ENCODE data around the gene LINGO4. TPM values are rescaled to one million over a fixed set of nuclear protein-coding genes. Genes with fewer than 3 reads are reported as not detected.
"Not testable (repeated sequence)": the region's sequence is repeated elsewhere in the genome, so short reads cannot be mapped to it uniquely, and the experiment has no call there.

Gene LINGO4
- total and polyA plus RNA-seq, 2 donors (not counting 1 experiment from before 2014, with no cell fraction given) = not detected

DNA sequence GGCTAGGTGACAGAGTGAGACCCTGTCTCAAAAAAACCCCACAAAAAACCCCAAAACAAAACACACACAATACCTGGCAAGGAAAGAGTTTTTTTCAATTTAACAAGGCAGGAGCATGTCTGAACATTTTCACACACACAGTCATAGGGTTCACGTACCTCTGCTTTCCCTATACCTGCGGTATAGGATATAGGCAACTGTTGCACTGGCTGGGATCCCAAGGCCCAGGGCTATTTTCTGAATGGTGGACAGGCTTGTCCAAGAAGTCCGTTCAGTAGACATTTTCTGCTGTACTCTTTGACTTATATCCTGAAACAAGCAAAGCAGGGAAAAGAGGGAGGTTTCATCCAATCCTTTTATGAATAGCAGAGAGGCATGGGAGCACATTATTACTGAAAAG is 22.5 kb downstream of the LINGO4 start:
- Histone ChIP-seq H3K79me2 (ENCODE audit: control insufficient read depth, insufficient read depth, low read length) (no peaks in the 10 kb centered on the region), H3K27me3 (ENCODE audit: control insufficient read depth, insufficient read depth, low read length) (peaks cover 6% of the 10 kb centered on the region), H2AFZ (ENCODE audit: low read length) (no peak overlapping the region), H3K4me1 (ENCODE audit: control insufficient read depth, extremely low read depth, insufficient read depth, low read length) (no peaks in the 10 kb centered on the region), H3K4me2 (ENCODE audit: extremely low read depth, insufficient read depth, low read length) (no peak overlapping the region), H3K36me3 (ENCODE audit: control insufficient read depth, insufficient read depth, low read length) (no peaks in the 10 kb centered on the region), H4K20me1 (ENCODE audit: control insufficient read depth, extremely low read depth, insufficient read depth, low read length) (no peaks in the 10 kb centered on the region), H3K9ac (ENCODE audit: insufficient read depth, low read length) (no peak overlapping the region), H3K9me3 (ENCODE audit: control insufficient read depth, insufficient read depth, low read depth, low read length) (no peaks in the 10 kb centered on the region), H3K27ac (ENCODE audit: insufficient read depth, low read length) (no peak overlapping the region), H3K4me3 (replicated peaks in 1 of 4; ENCODE audit: control extremely low read depth in 1 of 4, insufficient read depth in 1 of 4, low read depth in 3 of 4, low read length in 4 of 4) (no peak overlapping the region)
- no peak for DNase-seq (ENCODE audit: low read depth in 2 of 2)
- no peak for TF ChIP-seq EZH2 (IDR thresholded peaks at IDR 0.05; ENCODE audit: low read length, missing control alignments)
- TF ChIP-seq, protein P1, sequence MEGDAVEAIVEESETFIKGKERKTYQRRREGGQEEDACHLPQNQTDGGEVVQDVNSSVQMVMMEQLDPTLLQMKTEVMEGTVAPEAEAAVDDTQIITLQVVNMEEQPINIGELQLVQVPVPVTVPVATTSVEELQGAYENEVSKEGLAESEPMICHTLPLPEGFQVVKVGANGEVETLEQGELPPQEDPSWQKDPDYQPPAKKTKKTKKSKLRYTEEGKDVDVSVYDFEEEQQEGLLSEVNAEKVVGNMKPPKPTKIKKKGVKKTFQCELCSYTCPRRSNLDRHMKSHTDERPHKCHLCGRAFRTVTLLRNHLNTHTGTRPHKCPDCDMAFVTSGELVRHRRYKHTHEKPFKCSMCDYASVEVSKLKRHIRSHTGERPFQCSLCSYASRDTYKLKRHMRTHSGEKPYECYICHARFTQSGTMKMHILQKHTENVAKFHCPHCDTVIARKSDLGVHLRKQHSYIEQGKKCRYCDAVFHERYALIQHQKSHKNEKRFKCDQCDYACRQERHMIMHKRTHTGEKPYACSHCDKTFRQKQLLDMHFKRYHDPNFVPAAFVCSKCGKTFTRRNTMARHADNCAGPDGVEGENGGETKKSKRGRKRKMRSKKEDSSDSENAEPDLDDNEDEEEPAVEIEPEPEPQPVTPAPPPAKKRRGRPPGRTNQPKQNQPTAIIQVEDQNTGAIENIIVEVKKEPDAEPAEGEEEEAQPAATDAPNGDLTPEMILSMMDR (conservative IDR thresholded peaks at IDR 0.05 in 1 of 2, IDR thresholded peaks at IDR 0.05 in 1 of 2; ENCODE audit: low read depth in 1 of 2, low read length in 2 of 2) = no peak

DNA sequence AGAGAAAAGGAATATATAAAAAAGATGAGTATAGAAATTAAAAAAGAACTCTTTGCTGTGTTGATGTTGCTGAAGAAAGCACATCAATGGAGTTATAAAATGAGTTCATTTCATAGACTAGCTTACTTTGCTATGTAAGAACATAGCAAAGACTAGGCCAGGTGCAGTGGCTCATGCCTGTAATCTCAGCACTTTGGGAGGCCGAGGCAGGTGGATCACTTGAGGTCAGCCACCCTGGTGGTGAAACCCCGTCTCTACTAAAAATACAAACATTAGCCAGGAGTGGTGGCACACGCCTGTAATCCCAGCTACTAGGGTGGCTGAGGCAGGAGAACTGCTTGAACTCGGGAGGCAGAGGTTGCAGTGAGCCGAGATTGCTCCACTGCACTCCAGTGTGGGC is 23.2 kb downstream of the LINGO4 start:
- not testable (repeated sequence) for H3K27me3 ChIP-seq (ENCODE audit: control insufficient read depth, insufficient read depth, low read length); H3K27ac ChIP-seq (ENCODE audit: insufficient read depth, low read length)

DNA sequence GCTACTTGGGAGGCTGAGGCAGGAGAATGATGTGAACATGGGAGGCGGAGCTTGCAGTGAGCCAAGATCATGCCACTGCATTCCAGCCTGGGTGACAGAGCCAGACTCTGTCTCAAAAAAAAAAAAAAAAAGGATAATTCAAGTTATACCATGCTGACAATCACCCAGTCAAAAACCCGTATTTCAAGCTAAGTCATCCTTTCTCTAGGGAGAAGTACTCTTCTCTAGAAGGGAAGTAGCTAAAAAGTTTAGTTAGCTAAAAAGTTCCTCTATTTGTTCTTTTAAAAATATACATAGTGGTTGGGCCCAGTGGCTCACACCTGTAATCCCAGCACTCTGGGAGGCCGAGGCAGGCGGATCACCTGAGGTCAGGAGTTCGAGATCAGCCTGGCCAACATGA is 24.5 kb downstream of the LINGO4 start:
- not testable (repeated sequence) for H4K20me1 ChIP-seq (ENCODE audit: control insufficient read depth, extremely low read depth, insufficient read depth, low read length); DNase-seq (ENCODE audit: low read depth in 2 of 2); H3K36me3 ChIP-seq (ENCODE audit: control insufficient read depth, insufficient read depth, low read length); H3K4me1 ChIP-seq (ENCODE audit: control insufficient read depth, extremely low read depth, insufficient read depth, low read length); H3K4me3 ChIP-seq (replicated peaks in 1 of 4; ENCODE audit: control extremely low read depth in 1 of 4, insufficient read depth in 1 of 4, low read depth in 3 of 4, low read length in 4 of 4); H3K79me2 ChIP-seq (ENCODE audit: control insufficient read depth, insufficient read depth, low read length); H2AFZ ChIP-seq (ENCODE audit: low read length); H3K9me3 ChIP-seq (ENCODE audit: control insufficient read depth, insufficient read depth, low read depth, low read length); H3K9ac ChIP-seq (ENCODE audit: insufficient read depth, low read length); H3K4me2 ChIP-seq (ENCODE audit: extremely low read depth, insufficient read depth, low read length); H3K27ac ChIP-seq (ENCODE audit: insufficient read depth, low read length); H3K27me3 ChIP-seq (ENCODE audit: control insufficient read depth, insufficient read depth, low read length)

More for the DNA sequence above, 23.2 kb downstream of the LINGO4 start:
- not testable (repeated sequence) for DNase-seq (ENCODE audit: low read depth in 2 of 2); H3K4me2 ChIP-seq (ENCODE audit: extremely low read depth, insufficient read depth, low read length); H4K20me1 ChIP-seq (ENCODE audit: control insufficient read depth, extremely low read depth, insufficient read depth, low read length); H3K9ac ChIP-seq (ENCODE audit: insufficient read depth, low read length); H3K79me2 ChIP-seq (ENCODE audit: control insufficient read depth, insufficient read depth, low read length); H3K9me3 ChIP-seq (ENCODE audit: control insufficient read depth, insufficient read depth, low read depth, low read length); H3K4me1 ChIP-seq (ENCODE audit: control insufficient read depth, extremely low read depth, insufficient read depth, low read length); H2AFZ ChIP-seq (ENCODE audit: low read length); H3K36me3 ChIP-seq (ENCODE audit: control insufficient read depth, insufficient read depth, low read length); H3K4me3 ChIP-seq (replicated peaks in 1 of 4; ENCODE audit: control extremely low read depth in 1 of 4, insufficient read depth in 1 of 4, low read depth in 3 of 4, low read length in 4 of 4)

DNA sequence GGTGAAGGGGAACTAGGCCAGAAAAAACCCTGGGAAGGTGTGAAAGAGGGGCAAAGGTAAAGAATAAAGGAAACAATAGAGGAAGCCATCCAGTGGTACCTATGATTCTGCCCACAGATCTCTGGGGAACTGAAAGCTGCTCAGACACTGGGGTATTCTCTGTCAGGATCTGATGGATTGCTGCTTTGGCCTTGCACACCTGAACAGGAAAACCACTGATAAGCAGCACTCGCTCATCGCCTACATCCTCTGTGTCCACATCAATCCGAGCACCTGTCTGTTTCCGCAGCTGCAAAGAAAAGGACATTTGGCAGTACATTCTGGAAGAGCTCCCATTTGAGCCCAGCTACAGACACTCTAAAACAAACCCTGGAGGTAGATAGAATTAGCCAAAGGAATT is 25.4 kb downstream of the LINGO4 start:
- Histone ChIP-seq H3K4me2 (ENCODE audit: extremely low read depth, insufficient read depth, low read length) (no peak overlapping the region), H2AFZ (ENCODE audit: low read length) (no peak overlapping the region), H3K9me3 (ENCODE audit: control insufficient read depth, insufficient read depth, low read depth, low read length) (no peaks in the 10 kb centered on the region), H3K4me1 (ENCODE audit: control insufficient read depth, extremely low read depth, insufficient read depth, low read length) (no peaks in the 10 kb centered on the region), H3K27ac (ENCODE audit: insufficient read depth, low read length) (no peak overlapping the region), H4K20me1 (ENCODE audit: control insufficient read depth, extremely low read depth, insufficient read depth, low read length) (no peaks in the 10 kb centered on the region), H3K4me3 (replicated peaks in 1 of 4; ENCODE audit: control extremely low read depth in 1 of 4, insufficient read depth in 1 of 4, low read depth in 3 of 4, low read length in 4 of 4) (no peak overlapping the region), H3K9ac (ENCODE audit: insufficient read depth, low read length) (no peak overlapping the region), H3K27me3 (ENCODE audit: control insufficient read depth, insufficient read depth, low read length) (peaks cover 5% of the 10 kb centered on the region), H3K79me2 (ENCODE audit: control insufficient read depth, insufficient read depth, low read length) (no peaks in the 10 kb centered on the region), H3K36me3 (ENCODE audit: control insufficient read depth, insufficient read depth, low read length) (no peaks in the 10 kb centered on the region)
- TF ChIP-seq EZH2 (IDR thresholded peaks at IDR 0.05; ENCODE audit: low read length, missing control alignments) = no peak
- TF ChIP-seq, protein P1 (conservative IDR thresholded peaks at IDR 0.05 in 1 of 2, IDR thresholded peaks at IDR 0.05 in 1 of 2; ENCODE audit: low read depth in 1 of 2, low read length in 2 of 2) = no peak
- no peak for DNase-seq (ENCODE audit: low read depth in 2 of 2)
